ENCODE results near the gene TNFAIP3. TPM values are rescaled to one million over a fixed set of nuclear protein-coding genes. Genes with fewer than 3 reads are reported as not detected.

TNFAIP3 gene
- 20.2 to 30.8 TPM (median 21.2 TPM) in 5 replicates for total RNA-seq (2022; extraction: Qiagen RNA extraction)

DNA sequence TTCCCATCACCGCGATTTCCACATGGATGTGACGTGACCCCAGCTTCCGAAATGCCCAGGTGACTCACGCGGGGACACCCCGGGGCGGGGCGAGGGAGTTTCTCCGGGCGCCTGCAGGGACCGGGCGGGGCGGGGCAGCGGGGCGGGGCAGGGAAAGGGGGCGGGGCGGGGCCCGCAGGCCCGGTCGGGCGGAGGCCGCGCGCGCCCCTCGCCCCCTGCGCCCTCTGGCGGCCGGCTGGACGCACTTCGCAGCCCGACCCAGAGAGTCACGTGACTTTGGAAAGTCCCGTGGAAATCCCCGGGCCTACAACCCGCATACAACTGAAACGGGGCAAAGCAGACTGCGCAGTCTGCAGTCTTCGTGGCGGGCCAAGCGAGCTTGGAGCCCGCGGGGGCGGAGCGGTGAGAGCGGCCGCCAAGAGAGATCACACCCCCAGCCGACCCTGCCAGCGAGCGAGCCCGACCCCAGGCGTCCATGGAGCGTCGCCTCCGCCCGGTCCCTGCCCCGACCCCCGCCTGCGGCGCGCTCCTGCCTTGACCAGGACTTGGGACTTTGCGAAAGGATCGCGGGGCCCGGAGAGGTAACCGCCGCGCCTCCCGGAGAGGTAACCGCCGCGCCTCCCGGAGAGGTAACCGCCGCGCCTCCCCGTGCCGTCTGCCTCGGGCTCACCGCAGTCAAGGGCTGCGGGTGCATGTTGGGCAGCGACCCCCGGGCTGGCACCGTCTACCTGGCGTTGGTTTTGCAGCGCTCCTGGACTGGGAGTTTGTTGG, at the start of gene TNFAIP3:
Gene TNFAIP3 (plus strand): TSS at position 346 of the 771 bp plus-strand sequence. CDS start 3,969 bp downstream, outside the sequence.

Other genes with a start within 250 kb of the TNFAIP3 start
- 73.8 to 81.8 TPM (median 78.2 TPM) in 5 replicates for gene PERP, start 240.2 kb downstream of the TNFAIP3 start, total RNA-seq (2022; extraction: Qiagen RNA extraction)